ENCODE data around the gene SPNS3.

Gene SPNS3

GRCh38 chr17:4450710-4451316 is 17.1 kb downstream of the SPNS3 start:
- Histone ChIP-seq H3K36me3 (ENCODE audit: insufficient read depth, low read length) (no peaks in the 10 kb centered on the region), H3K27ac (ENCODE audit: low read depth, low read length, poor library complexity, severe bottlenecking) (no peak overlapping the region), H3K9ac (ENCODE audit: low read length) (no peak overlapping the region), H3K4me1 (ENCODE audit: insufficient read depth, low read length, severe bottlenecking) (no peaks in the 10 kb centered on the region), H3K9me3 (ENCODE audit: low read length) (no peaks in the 10 kb centered on the region), H3K4me2 (ENCODE audit: low read length) (no peak overlapping the region), H3F3A (ENCODE audit: insufficient read depth, low read length) (no peaks in the 10 kb centered on the region), H3K9me2 (ENCODE audit: low read depth, low read length) (no peaks in the 10 kb centered on the region), H3K27me3 (ENCODE audit: insufficient read depth, low read length) (peaks cover 8% of the 10 kb centered on the region; the same call in 1 of the 2 replicates), H4K20me1 (ENCODE audit: insufficient read depth, low read length) (no peaks in the 10 kb centered on the region), H3K4me3 (ENCODE audit: low read depth, low read length, poor library complexity, severe bottlenecking) (no peak overlapping the region), H2AFZ (ENCODE audit: low read length) (no peak overlapping the region), H3K79me2 (ENCODE audit: insufficient read depth, low read length) (no peaks in the 10 kb centered on the region)
- no peak for TF ChIP-seq CTCF (IDR thresholded peaks at IDR 0.05; ENCODE audit: low read length)
- no peak for TF ChIP-seq EZH2 (IDR thresholded peaks at IDR 0.05; ENCODE audit: borderline replicate concordance, low read length)

DNA sequence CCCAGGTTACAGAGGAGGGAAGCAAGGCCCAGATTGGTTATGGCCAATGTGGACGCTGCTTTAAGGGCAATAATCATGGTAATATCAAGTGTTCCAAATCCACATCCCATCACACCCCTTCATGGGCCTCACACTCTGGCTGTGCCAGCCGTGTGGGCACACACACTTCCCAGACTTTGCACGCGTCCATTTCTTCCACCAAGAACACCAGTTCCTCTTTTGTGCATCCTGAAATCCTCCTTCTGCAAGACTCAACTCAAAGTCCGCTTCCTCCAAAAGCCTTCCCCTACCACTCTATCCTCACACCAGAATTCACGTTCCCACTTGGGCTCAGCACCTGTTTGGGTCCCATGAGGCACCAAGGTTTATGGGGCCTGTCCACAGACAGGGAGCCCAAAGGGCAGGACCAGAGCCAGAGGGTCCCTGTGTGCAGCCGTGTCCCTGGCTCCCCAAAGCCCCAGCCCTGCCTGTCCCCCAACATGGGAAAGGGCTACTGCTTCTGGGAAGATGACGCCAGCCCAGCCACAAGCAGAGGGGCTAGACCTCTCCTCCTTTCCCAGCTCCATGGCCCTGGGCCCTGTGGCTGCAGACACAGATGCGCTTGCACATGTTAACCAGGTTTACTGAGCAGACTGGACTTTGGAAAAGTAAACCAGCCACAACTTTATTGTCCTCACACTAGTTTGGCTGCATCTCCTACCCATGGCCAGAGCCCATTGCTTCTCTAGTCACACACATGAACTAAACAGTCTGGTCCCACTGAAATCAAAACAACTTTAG is 20.3 kb downstream of the SPNS3 start:
- no peak overlapping the region for H3K27ac ChIP-seq (ENCODE audit: low read depth, low read length, poor library complexity, severe bottlenecking)
- H3K27me3 ChIP-seq (ENCODE audit: insufficient read depth, low read length) = no peaks in the 10 kb centered on the region
- H3K9me2 ChIP-seq (ENCODE audit: low read depth, low read length) = no peaks in the 10 kb centered on the region
- no peak overlapping the region for H2AFZ ChIP-seq (ENCODE audit: low read length)
- H3K4me2 ChIP-seq (ENCODE audit: low read length) = no peak overlapping the region
- no peaks in the 10 kb centered on the region for H4K20me1 ChIP-seq (ENCODE audit: insufficient read depth, low read length)
- no peak overlapping the region for H3K9ac ChIP-seq (ENCODE audit: low read length)
- no peaks in the 10 kb centered on the region for H3F3A ChIP-seq (ENCODE audit: insufficient read depth, low read length)
- no peak overlapping the region for H3K4me3 ChIP-seq (ENCODE audit: low read depth, low read length, poor library complexity, severe bottlenecking)
- no peaks in the 10 kb centered on the region for H3K36me3 ChIP-seq (ENCODE audit: insufficient read depth, low read length)
- H3K4me1 ChIP-seq (ENCODE audit: insufficient read depth, low read length, severe bottlenecking) = no peaks in the 10 kb centered on the region
- no peaks in the 10 kb centered on the region for H3K9me3 ChIP-seq (ENCODE audit: low read length)
- no peaks in the 10 kb centered on the region for H3K79me2 ChIP-seq (ENCODE audit: insufficient read depth, low read length)
- TF ChIP-seq CTCF (IDR thresholded peaks at IDR 0.05; ENCODE audit: low read length) (no peak), EZH2 (IDR thresholded peaks at IDR 0.05; ENCODE audit: borderline replicate concordance, low read length) (no peak)

GRCh38 chr17:4460661-4461060 is 26.9 kb downstream of the SPNS3 start:
- Histone ChIP-seq H3K27ac (ENCODE audit: low read depth, low read length, poor library complexity, severe bottlenecking) (no peak overlapping the region), H2AFZ (ENCODE audit: low read length) (no peak overlapping the region), H3K36me3 (ENCODE audit: insufficient read depth, low read length) (no peaks in the 10 kb centered on the region; the same call in 1 of the 2 replicates), H3K4me1 (ENCODE audit: insufficient read depth, low read length, severe bottlenecking) (no peaks in the 10 kb centered on the region), H3K79me2 (ENCODE audit: insufficient read depth, low read length) (no peaks in the 10 kb centered on the region), H3K9me3 (ENCODE audit: low read length) (peaks cover 3% of the 10 kb centered on the region; the same call in 1 of the 2 replicates), H3K9ac (ENCODE audit: low read length) (no peak overlapping the region), H3K9me2 (ENCODE audit: low read depth, low read length) (no peaks in the 10 kb centered on the region), H3K27me3 (ENCODE audit: insufficient read depth, low read length) (0 out of 2 replicates have a peak, but pooled peaks cover 5% of the 10 kb centered on the region), H3F3A (ENCODE audit: insufficient read depth, low read length) (no peaks in the 10 kb centered on the region), H3K4me3 (ENCODE audit: low read depth, low read length, poor library complexity, severe bottlenecking) (no peak overlapping the region), H3K4me2 (ENCODE audit: low read length) (no peak overlapping the region), H4K20me1 (ENCODE audit: insufficient read depth, low read length) (no peaks in the 10 kb centered on the region)
- TF ChIP-seq CTCF (IDR thresholded peaks at IDR 0.05; ENCODE audit: low read length) = no peak
- no peak for TF ChIP-seq EZH2 (IDR thresholded peaks at IDR 0.05; ENCODE audit: borderline replicate concordance, low read length)

Data from OCI-LY1 (cell line).